B cell (primary cell): Measurements from ENCODE around the gene GABRR3.

Experiments
- CTCF ChIP-seq: fragments of 200-600 bp; IDR thresholded peaks from one replicate; pipeline ENCODE4 v1.8.0; 2022; ENCODE audit warnings: antibody characterized with exemption, mild to moderate bottlenecking
- EZH2 ChIP-seq: IDR thresholded peaks from 2 replicates; pipeline ENCODE4 v1.6.1; 2012; ENCODE audit warnings: borderline replicate concordance, low read depth, mild to moderate bottlenecking, moderate library complexity, low read length; ENCODE audit not compliant: insufficient read depth, poor library complexity, severe bottlenecking

DNA sequence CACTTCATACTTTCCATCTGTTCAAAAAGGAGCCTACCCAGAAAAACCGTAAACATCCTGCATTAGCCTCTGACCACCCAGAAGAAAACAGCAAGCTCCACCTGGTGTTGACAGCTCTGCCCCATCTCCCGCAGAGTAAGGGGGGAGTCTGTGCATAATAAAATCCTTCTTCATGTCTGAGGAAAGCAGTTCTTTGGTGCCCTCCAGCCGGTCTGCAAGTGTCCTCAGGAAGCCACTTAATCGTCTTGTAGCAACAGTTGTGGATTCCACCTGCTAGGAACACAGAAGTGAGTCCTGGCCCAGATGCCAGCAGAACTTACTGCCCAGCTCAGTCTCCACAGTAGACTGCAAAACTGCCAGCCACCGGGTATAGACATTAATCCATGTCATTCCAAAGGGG is 85.4 kb downstream of the GABRR3 start:
- TF ChIP-seq CTCF: no peak
- no peak for TF ChIP-seq EZH2
